Liver (tissue), 9 donors: ENCODE measurements around the gene STOML1. TPM values are rescaled to one million over a fixed set of nuclear protein-coding genes. Genes with fewer than 3 reads are reported as not detected.

Experiments
- DNase-seq: peaks from one replicate; pipeline ENCODE4 v3.0.0-alpha.2; 2017; ENCODE audit warnings: low spot score
- H3K27ac ChIP-seq, 2 donors: one replicate each; pipeline ENCODE4 v1.7.0; 2013; ENCODE audit warnings: inconsistent platforms in 2 of 2, low read length in 2 of 2, control low read depth in 1 of 2, low read depth in 1 of 2, mild to moderate bottlenecking in 1 of 2
- H3K27me3 ChIP-seq, 4 donors: one replicate each; pipeline versions ENCODE4 v1.6.1 to v1.7.0; 2013; ENCODE audit warnings: low read length in 3 of 4, inconsistent platforms in 1 of 4, mild to moderate bottlenecking in 1 of 4, moderate library complexity in 1 of 4; ENCODE audit not compliant: control insufficient read depth in 4 of 4, insufficient read depth in 4 of 4
- H3K36me3 ChIP-seq, 4 donors: one replicate each; pipeline versions ENCODE4 v1.6.1 to v1.7.0; 2013; ENCODE audit warnings: low read length in 3 of 4, mild to moderate bottlenecking in 3 of 4, low read depth in 1 of 4, moderate library complexity in 1 of 4; ENCODE audit not compliant: control insufficient read depth in 4 of 4, insufficient read depth in 3 of 4
- H3K4me1 ChIP-seq, 4 donors: one replicate each; pipeline versions ENCODE4 v1.6.1 to v1.7.0; 2013; ENCODE audit warnings: low read length in 3 of 4, mild to moderate bottlenecking in 3 of 4, moderate library complexity in 1 of 4; ENCODE audit not compliant: control insufficient read depth in 4 of 4, insufficient read depth in 4 of 4
- H3K4me3 ChIP-seq, 3 donors: one replicate each; pipeline versions ENCODE4 v1.6.1 to v1.7.0; 2013; ENCODE audit warnings: low read length in 3 of 3, control low read depth in 1 of 3, low read depth in 1 of 3, mild to moderate bottlenecking in 1 of 3
- H3K9ac ChIP-seq, 2 donors: one replicate each; pipeline ENCODE4 v1.7.0; 2013; ENCODE audit warnings: low read length in 2 of 2, mild to moderate bottlenecking in 2 of 2, moderate library complexity in 2 of 2, control low read depth in 1 of 2, low read depth in 1 of 2
- H3K9me3 ChIP-seq, 4 donors: one replicate each; pipeline versions ENCODE4 v1.6.1 to v1.7.0; 2013; ENCODE audit warnings: low read length in 3 of 4; ENCODE audit not compliant: control insufficient read depth in 4 of 4
- CTCF ChIP-seq: fragments of 150-350 bp; IDR thresholded peaks from 2 replicates; pipeline ENCODE4 v1.5.1; 2017; ENCODE audit warnings: improper control_type of control experiment, low read depth, low read length; ENCODE audit not compliant: missing input control
- EGR1 ChIP-seq, 2 donors: IDR thresholded peaks; 2 replicates each; pipeline ENCODE4 v1.6.1; 2016 to 2018; ENCODE audit warnings: antibody characterized with exemption in 2 of 2, low read depth in 2 of 2
- FOXA1 ChIP-seq: IDR thresholded peaks from 2 replicates; pipeline ENCODE4 v1.6.1; 2016; ENCODE audit warnings: antibody characterized with exemption
- GABPA ChIP-seq, 2 donors: IDR thresholded peaks in 1 of 2; conservative IDR thresholded peaks in 1 of 2; 2 replicates each; pipeline ENCODE4 v1.6.1; 2016; ENCODE audit warnings: antibody characterized with exemption in 2 of 2, mild to moderate bottlenecking in 1 of 2, moderate library complexity in 1 of 2
- HNF4A ChIP-seq, 2 donors: conservative IDR thresholded peaks; 2 replicates each; pipeline ENCODE4 v1.6.1; 2016; ENCODE audit warnings: antibody characterized with exemption in 2 of 2, mild to moderate bottlenecking in 2 of 2
- HNF4G ChIP-seq: IDR thresholded peaks from 2 replicates; pipeline ENCODE4 v1.6.1; 2016; ENCODE audit warnings: antibody characterized with exemption
- JUND ChIP-seq, 2 donors: IDR thresholded peaks; 2 replicates each; pipeline ENCODE4 v1.6.1; 2016; ENCODE audit warnings: antibody characterized with exemption in 2 of 2
- MAX ChIP-seq: IDR thresholded peaks from 2 replicates; pipeline ENCODE4 v1.6.1; 2016; ENCODE audit warnings: antibody characterized with exemption
- NR2F2 ChIP-seq: IDR thresholded peaks from 2 replicates; pipeline ENCODE4 v1.6.1; 2016; ENCODE audit warnings: antibody characterized with exemption
- RAD21 ChIP-seq, 2 donors: IDR thresholded peaks; 2 replicates each; pipeline ENCODE4 v1.6.1; 2016; ENCODE audit warnings: antibody characterized with exemption in 2 of 2, mild to moderate bottlenecking in 2 of 2
- REST ChIP-seq: IDR thresholded peaks from 2 replicates; pipeline ENCODE4 v1.6.1; 2016; ENCODE audit warnings: antibody characterized with exemption, mild to moderate bottlenecking
- RXRA ChIP-seq, 2 donors: IDR thresholded peaks; 2 replicates each; pipeline ENCODE4 v1.6.1; 2017 to 2018; ENCODE audit warnings: antibody characterized with exemption in 2 of 2, mild to moderate bottlenecking in 1 of 2
- SP1 ChIP-seq: IDR thresholded peaks from 2 replicates; pipeline ENCODE4 v1.6.1; 2018; ENCODE audit warnings: antibody characterized with exemption, mild to moderate bottlenecking
- TAF1 ChIP-seq: conservative IDR thresholded peaks from 2 replicates; pipeline ENCODE4 v1.6.1; 2016; ENCODE audit warnings: antibody characterized with exemption, mild to moderate bottlenecking
- YY1 ChIP-seq: IDR thresholded peaks from 2 replicates; pipeline ENCODE4 v1.6.1; 2016; ENCODE audit warnings: antibody characterized with exemption, mild to moderate bottlenecking
- ZBTB33 ChIP-seq: IDR thresholded peaks from 2 replicates; pipeline ENCODE4 v1.6.1; 2016; ENCODE audit warnings: antibody characterized with exemption
- WGBS: extraction: QIAGEN DNeasy Blood & Tissue Kit; methylation state at CpG from one replicate; pipeline ENCODE4 v1.1.7; 2013; 5-methylcytosine and 5-hydroxymethylcytosine counted together
- polyA plus RNA-seq, 2 donors: library from polyadenylated mRNA; stranded (reverse) in 1 of 2; unstranded in 1 of 2; fragments of 200-250 nt in 1 of 2; fragments of >200 nt in 1 of 2; fragmentation: Nextera tagmentation in 1 of 2; extraction: Ambion mirVana in 1 of 2; gene quantifications; one replicate each; pipeline versions ENCODE4 v1.2.1 to v1.2.3, GENCODE V29; 2013 to 2015
- total RNA-seq, 2 donors: library from RNA; depleted of rRNA; stranded (reverse); fragments of >200 nt; gene quantifications; one replicate each; pipeline ENCODE4 v1.2.3, GENCODE V29; 2014
- donor health status: healthy.
- donor health status: healthy.
- donor health status: healthy.
- donor health status: healthy.
- donor health status: healthy.

STOML1 gene
- total and polyA plus RNA-seq, 4 donors, result 5.4 to 9.4 (median 6.4) TPM

GRCh38 chr15:73932381-73933191, 59.5 kb downstream of the STOML1 start:
- 66% methylated on average over 6 of the region's 6 CpGs for WGBS
- Histone ChIP-seq H3K4me1 (peaks cover 2 to 6% (median 4%) of the 10 kb centered on the region in 4 donors), H3K9me3 (no peaks in the 10 kb centered on the region), H3K36me3 (no peaks in the 10 kb centered on the region), H3K9ac (no peak overlapping the region), H3K27me3 (peaks cover 0 to 9% (median 4%) of the 10 kb centered on the region in 4 donors), H3K4me3 (no peak overlapping the region), H3K27ac (no peak overlapping the region)
- TF ChIP-seq YY1, result no peak
- TF ChIP-seq RXRA (IDR thresholded peaks at IDR 0.05), result no peak
- no peak for TF ChIP-seq FOXA1
- no peak for TF ChIP-seq JUND (IDR thresholded peaks at IDR 0.05)
- no peak for TF ChIP-seq EGR1 (IDR thresholded peaks at IDR 0.05; ENCODE audit: low read depth in 2 of 2)
- TF ChIP-seq NR2F2, result no peak
- no peak for TF ChIP-seq ZBTB33
- no peak for TF ChIP-seq MAX
- no peak for TF ChIP-seq RAD21 (IDR thresholded peaks at IDR 0.05)
- DNase-seq, result no peak

GRCh38 chr15:73931441-73931840, 60.7 kb downstream of the STOML1 start:
- WGBS, result 63% methylated on average over 2 of the region's 2 CpGs
- no peaks in the 10 kb centered on the region for H3K36me3 ChIP-seq
- H3K4me1 ChIP-seq, result peaks cover 2 to 13% (median 4%) of the 10 kb centered on the region in 4 donors
- no peaks in the 10 kb centered on the region for H3K9me3 ChIP-seq
- H3K27me3 ChIP-seq, result peaks cover 0 to 9% (median 4%) of the 10 kb centered on the region in 4 donors
- H3K27ac ChIP-seq, result no peak overlapping the region
- H3K4me3 ChIP-seq, result no peak overlapping the region
- H3K9ac ChIP-seq, result no peak overlapping the region
- DNase-seq, result no peak
- TF ChIP-seq FOXA1 (no peak), NR2F2 (no peak), HNF4G (no peak), SP1 (no peak), HNF4A (conservative IDR thresholded peaks at IDR 0.05) (no peak), EGR1 (IDR thresholded peaks at IDR 0.05; ENCODE audit: low read depth in 2 of 2) (no peak)

- Histone ChIP-seq H3K27me3 (peaks cover 0 to 9% (median 4%) of the 10 kb centered on the region in 4 donors), H3K9ac (no peak overlapping the region)
- no peak for DNase-seq
- TF ChIP-seq HNF4G, result no peak
- TF ChIP-seq FOXA1, result no peak
- TF ChIP-seq REST, result no peak
- TF ChIP-seq NR2F2, result no peak
- TF ChIP-seq HNF4A (conservative IDR thresholded peaks at IDR 0.05), result no peak
- TF ChIP-seq ZBTB33, result no peak
- no peak for TF ChIP-seq TAF1
- no peak for TF ChIP-seq RXRA (IDR thresholded peaks at IDR 0.05)
- TF ChIP-seq EGR1 (IDR thresholded peaks at IDR 0.05; ENCODE audit: low read depth in 2 of 2), result no peak
- TF ChIP-seq GABPA (IDR thresholded peaks at IDR 0.05 in 1 of 2, conservative IDR thresholded peaks at IDR 0.05 in 1 of 2), result no peak
- TF ChIP-seq JUND (IDR thresholded peaks at IDR 0.05), result no peak
- no peak for TF ChIP-seq RAD21 (IDR thresholded peaks at IDR 0.05)
- no peak for TF ChIP-seq CTCF
Observed at GRCh38 chr15:73930790-73931281, 61.3 kb downstream of the STOML1 start.

More at GRCh38 chr15:73930790-73931281, 61.3 kb downstream of the STOML1 start:
- H3K4me3 ChIP-seq, result no peak overlapping the region
- no peaks in the 10 kb centered on the region for H3K36me3 ChIP-seq
- 82% methylated on average over 7 of the region's 7 CpGs for WGBS
- H3K9me3 ChIP-seq, result no peaks in the 10 kb centered on the region
- peaks cover 2 to 13% (median 4%) of the 10 kb centered on the region in 4 donors for H3K4me1 ChIP-seq
- H3K27ac ChIP-seq, result no peak overlapping the region
